GM12873 (cell line): ENCODE data around the gene TSACC.

Source experiments
- TF ChIP-seq, protein P1 (sequence below): IDR thresholded peaks from 2 replicates; pipeline ENCODE4 v1.5.1; 2012; ENCODE audit warnings: low read depth, mild to moderate bottlenecking, moderate library complexity, low read length, control low read depth; ENCODE audit not compliant: insufficient read depth; ENCODE audit errors: missing control alignments

The TSACC gene

GRCh38 chr1:156372265-156372586 is 33.9 kb downstream of the TSACC start:
- TF ChIP-seq, protein P1, sequence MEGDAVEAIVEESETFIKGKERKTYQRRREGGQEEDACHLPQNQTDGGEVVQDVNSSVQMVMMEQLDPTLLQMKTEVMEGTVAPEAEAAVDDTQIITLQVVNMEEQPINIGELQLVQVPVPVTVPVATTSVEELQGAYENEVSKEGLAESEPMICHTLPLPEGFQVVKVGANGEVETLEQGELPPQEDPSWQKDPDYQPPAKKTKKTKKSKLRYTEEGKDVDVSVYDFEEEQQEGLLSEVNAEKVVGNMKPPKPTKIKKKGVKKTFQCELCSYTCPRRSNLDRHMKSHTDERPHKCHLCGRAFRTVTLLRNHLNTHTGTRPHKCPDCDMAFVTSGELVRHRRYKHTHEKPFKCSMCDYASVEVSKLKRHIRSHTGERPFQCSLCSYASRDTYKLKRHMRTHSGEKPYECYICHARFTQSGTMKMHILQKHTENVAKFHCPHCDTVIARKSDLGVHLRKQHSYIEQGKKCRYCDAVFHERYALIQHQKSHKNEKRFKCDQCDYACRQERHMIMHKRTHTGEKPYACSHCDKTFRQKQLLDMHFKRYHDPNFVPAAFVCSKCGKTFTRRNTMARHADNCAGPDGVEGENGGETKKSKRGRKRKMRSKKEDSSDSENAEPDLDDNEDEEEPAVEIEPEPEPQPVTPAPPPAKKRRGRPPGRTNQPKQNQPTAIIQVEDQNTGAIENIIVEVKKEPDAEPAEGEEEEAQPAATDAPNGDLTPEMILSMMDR: no peak

DNA sequence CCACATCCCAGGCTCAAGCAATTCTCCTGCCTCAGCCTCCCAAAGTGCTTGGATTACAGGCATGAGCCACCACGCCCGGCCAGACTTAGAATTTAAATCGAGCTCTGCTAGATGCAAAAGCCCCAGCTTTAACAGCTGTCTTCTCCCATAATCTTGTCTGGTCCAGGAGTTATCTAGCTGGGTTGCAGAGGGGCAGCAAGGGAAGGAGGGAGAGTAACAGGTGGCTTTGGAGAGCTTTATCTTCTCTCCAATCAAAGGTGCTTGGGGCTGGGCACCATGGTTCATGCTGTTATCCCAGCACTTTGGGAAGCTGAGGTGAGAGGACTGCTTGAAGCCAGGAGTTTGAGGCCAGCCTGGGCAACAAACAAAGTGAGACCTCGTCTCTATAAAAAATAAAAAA is 34.5 kb downstream of the TSACC start:
- TF ChIP-seq, protein P1: no peak

DNA sequence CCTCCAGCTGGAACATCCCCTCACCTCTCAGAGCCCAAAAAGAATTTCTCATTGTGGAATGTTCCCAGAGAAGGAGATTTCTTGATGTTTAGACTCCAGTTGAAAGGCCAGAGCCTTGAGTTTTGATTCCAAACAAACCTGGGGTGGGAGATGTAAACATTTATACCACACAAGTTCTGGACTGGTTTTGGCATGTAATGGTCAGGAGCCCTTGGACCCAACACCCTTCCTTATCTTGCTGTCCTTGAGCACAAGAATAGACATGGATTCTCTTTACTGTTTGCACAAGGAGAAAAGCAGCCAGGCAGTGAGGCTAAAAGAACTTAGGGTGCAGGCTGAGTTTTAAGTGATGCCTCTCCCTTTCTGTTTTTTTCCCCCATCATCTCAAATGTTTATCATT is 35.2 kb downstream of the TSACC start:
- TF ChIP-seq, protein P1: no peak

- TF ChIP-seq, protein P1: no peak
These were observed 37.8 kb downstream of the TSACC start for GRCh38 chr1:156376146-156376545.

DNA sequence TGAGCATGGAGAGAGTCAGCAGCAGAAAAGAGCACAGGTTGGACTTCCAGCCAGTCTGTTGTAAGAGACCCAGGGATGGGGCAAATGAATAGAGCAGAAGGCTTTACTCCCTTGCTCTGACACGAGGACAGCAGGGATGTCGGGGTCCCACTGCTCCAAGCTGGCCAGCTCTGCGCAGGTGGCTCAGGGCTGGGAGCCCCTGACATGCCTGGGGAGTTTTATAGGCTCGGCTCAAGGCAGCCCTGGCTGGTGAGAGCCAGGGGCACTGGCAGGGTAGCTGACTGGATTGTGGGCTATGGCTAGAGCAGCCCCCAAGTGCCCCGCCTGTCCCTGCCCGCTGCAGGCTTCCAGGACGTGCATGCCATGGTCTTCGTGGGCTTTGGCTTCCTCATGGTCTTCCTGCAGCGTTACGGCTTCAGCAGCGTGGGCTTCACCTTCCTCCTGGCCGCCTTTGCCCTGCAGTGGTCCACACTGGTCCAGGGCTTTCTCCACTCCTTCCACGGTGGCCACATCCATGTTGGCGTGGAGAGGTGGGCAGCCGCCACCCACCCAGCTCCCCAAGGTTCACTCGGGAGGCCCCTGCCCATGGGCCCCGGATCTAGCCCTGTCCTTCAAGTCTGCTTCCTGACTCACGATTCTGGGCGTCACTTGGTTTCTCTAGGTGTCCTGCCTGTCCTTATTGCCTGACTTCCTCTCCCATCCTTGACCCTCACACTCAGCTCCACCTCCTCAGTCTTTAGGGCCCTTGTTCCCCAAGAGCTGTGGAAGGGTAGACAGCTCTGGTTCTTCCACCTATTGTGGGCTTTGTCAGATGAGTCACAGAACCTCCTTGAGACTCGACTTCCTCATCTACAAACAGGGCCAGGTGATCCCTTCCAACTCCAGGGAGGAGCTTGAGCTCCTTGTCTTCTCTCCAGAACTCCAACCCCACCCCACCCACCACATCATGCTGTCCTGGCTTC is 38.9 kb downstream of the TSACC start:
- TF ChIP-seq, protein P1: no peak

- TF ChIP-seq, protein P1: no peak
These were observed 40.2 kb downstream of the TSACC start for GRCh38 chr1:156378557-156378956.

DNA sequence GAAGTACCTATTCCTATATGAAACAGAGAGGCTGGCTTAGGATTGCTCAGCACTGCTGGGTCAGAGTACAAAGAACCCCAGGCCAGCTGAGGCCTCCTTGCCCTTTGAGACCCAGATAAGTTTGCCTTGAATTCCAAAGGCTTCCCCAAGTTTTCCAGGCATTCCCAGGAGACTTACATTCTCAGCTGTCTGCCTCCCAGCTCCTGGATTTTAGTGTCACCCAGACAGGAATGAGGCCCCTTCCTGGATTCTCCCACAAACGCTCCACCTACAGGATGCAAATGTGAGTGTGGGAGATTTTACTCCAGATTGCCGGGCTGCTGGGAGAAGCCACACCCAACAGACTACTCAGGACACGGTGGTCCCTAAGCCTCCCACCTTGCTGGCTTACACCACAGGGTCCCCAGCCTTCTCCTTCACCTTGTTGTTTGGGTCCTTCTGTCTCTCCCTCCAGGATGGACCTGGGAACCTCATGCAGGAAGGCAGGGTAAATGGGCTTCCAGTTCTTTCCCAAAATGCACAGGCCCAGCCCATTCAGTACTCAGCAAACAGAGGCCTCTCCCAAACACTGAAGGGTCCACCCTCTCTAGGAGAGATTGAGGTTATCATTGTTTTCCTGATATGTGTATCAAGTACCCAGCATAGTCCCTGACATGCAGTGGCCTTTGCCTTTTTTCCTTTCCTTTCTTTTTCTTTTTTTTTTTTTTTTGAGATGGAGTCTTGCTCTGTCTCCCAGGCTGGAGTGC is 41.3 kb downstream of the TSACC start:
- TF ChIP-seq, protein P1: no peak
